ENCODE measurements around the gene RAB17.

GRCh38 chr2:237593596-237594320, 3.2 kb upstream of the RAB17 start:
- TF ChIP-seq CTCF (IDR thresholded peaks at IDR 0.05) (no peak), POLR2A (IDR thresholded peaks at IDR 0.05) (no peak)
